ENCODE results near the gene BICDL1.

DNA sequence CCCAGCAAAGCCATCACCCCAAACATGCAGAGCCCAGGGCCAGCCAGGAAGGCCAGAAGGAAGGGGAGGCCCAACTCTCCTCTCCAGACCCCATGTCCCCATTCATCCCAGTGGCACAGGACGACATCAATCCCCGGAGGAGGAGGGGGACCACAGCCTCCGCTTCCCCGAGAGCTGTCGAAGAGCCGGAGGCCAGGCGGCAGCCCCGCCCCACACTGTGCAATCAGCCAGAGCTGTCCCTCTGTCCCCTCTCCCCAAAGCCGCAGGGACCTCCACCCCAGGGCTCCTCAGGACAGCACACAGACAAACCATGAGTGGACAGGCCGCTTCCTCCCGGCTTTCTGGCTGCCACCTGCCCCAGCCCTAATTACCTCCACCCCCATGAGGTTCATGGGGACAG lies 110.7 kb downstream of the BICDL1 start:
- peak in 1 of 3 donors; percentile 22 for TF ChIP-seq POLR2AphosphoS5 (IDR thresholded peaks at IDR 0.05)
- TF ChIP-seq, protein P1, sequence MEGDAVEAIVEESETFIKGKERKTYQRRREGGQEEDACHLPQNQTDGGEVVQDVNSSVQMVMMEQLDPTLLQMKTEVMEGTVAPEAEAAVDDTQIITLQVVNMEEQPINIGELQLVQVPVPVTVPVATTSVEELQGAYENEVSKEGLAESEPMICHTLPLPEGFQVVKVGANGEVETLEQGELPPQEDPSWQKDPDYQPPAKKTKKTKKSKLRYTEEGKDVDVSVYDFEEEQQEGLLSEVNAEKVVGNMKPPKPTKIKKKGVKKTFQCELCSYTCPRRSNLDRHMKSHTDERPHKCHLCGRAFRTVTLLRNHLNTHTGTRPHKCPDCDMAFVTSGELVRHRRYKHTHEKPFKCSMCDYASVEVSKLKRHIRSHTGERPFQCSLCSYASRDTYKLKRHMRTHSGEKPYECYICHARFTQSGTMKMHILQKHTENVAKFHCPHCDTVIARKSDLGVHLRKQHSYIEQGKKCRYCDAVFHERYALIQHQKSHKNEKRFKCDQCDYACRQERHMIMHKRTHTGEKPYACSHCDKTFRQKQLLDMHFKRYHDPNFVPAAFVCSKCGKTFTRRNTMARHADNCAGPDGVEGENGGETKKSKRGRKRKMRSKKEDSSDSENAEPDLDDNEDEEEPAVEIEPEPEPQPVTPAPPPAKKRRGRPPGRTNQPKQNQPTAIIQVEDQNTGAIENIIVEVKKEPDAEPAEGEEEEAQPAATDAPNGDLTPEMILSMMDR (IDR thresholded peaks at IDR 0.05 in 8 of 11, conservative IDR thresholded peaks at IDR 0.05 in 3 of 11), result no peak
